Measurements from ENCODE around the gene MB21D2. TPM values are rescaled to one million over a fixed set of nuclear protein-coding genes. Genes with fewer than 3 reads are reported as not detected.

MB21D2 gene
- total RNA-seq, 1 experiment from 2014 or later = 22.5 TPM

- no peaks in the 10 kb centered on the region for H3K9me3 ChIP-seq (replicated peaks)
- no peaks in the 10 kb centered on the region for H3K36me3 ChIP-seq
- H3K27ac ChIP-seq = no peak overlapping the region
- H3K4me3 ChIP-seq = no peak overlapping the region
- DNase-seq (ENCODE audit: low read depth in 1 of 2, low spot score in 2 of 2) = no peak
- H3K27me3 ChIP-seq (replicated peaks) = no peaks in the 10 kb centered on the region
- peaks cover 19% of the 10 kb centered on the region for H3K4me1 ChIP-seq (replicated peaks)
Measured at GRCh38 chr3:192825657-192826200, 91.9 kb downstream of the MB21D2 start.

DNA sequence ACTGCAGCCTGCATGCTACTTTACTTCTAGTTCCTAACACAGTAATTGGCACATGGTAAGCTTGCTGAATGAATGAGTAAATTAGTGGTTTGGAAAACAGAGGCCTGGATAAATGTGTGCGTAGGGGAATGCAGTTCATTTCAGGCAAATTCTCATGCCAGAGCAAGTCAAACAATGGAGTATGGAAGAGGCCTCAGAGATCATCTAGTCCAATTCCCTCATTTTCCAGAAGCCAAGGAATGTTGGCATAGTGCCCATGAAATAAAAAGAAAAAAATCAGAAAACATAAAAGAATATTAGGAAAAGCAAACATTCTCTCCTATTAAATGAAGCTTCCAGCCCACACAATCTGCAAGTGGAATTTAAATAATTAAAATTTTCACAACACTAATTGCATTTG lies 92.4 kb downstream of the MB21D2 start:
- no peak for DNase-seq (ENCODE audit: low read depth in 1 of 2, low spot score in 2 of 2)
- H3K4me3 ChIP-seq = no peak overlapping the region
- no peaks in the 10 kb centered on the region for H3K36me3 ChIP-seq
- H3K27me3 ChIP-seq (replicated peaks) = no peaks in the 10 kb centered on the region
- no peak overlapping the region for H3K27ac ChIP-seq
- H3K4me1 ChIP-seq (replicated peaks) = peaks cover 14% of the 10 kb centered on the region
- no peaks in the 10 kb centered on the region for H3K9me3 ChIP-seq (replicated peaks)

GRCh38 chr3:192824313-192824712 lies 93.3 kb downstream of the MB21D2 start:
- H3K9me3 ChIP-seq (replicated peaks) = no peaks in the 10 kb centered on the region
- H3K27ac ChIP-seq = no peak overlapping the region
- H3K36me3 ChIP-seq = no peaks in the 10 kb centered on the region
- no peak overlapping the region for H3K4me3 ChIP-seq
- H3K4me1 ChIP-seq (replicated peaks) = peaks cover 20% of the 10 kb centered on the region
- DNase-seq (ENCODE audit: low read depth in 1 of 2, low spot score in 2 of 2) = no peak
- H3K27me3 ChIP-seq (replicated peaks) = no peaks in the 10 kb centered on the region

DNA sequence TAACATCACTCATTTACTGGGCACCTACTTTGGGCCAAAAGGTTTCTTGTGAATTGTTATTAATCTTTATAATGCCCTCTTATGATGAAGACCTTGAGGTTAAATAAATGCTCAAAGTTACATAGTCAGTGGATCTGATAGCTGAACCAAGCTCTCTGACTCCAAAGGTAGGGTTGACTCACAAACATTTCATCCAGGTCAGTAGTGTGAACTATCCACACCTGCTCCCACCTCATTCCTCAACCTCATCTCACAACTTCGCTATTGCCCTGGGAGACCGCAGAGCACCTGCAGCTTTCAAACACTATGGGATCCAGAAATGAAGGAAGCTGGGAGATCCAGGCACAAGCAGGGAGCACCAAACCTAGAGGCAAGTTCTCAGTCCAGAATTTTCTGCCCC lies 96.5 kb downstream of the MB21D2 start:
- no peaks in the 10 kb centered on the region for H3K36me3 ChIP-seq
- DNase-seq (ENCODE audit: low read depth in 1 of 2, low spot score in 2 of 2) = no peak
- H3K9me3 ChIP-seq (replicated peaks) = no peaks in the 10 kb centered on the region
- H3K4me3 ChIP-seq = no peak overlapping the region
- peaks cover 49% of the 10 kb centered on the region for H3K4me1 ChIP-seq (replicated peaks)
- H3K27me3 ChIP-seq (replicated peaks) = no peaks in the 10 kb centered on the region
- no peak overlapping the region for H3K27ac ChIP-seq

DNA sequence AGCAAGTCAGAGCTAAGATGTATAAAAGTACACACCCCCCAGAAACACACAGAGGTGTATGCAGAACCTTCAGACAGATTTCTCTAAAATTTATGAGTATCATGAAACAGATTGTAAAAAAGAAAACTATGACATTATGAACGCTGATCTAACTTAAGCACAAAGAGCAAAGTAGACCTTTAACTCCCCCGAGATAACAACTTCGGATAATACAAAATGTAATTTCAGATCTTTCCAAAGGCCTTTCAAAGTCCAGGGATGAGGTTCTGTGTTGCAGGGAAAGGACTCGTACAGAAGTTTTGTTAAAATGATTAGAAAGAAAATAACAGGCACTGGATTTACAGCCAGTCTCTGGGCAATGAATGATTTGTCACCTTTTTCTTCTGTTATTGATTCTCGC lies 97.5 kb downstream of the MB21D2 start:
- Histone ChIP-seq H3K9me3 (replicated peaks) (no peaks in the 10 kb centered on the region), H3K27ac (no peak overlapping the region), H3K4me3 (no peak overlapping the region), H3K27me3 (replicated peaks) (no peaks in the 10 kb centered on the region), H3K4me1 (replicated peaks) (peaks cover 41% of the 10 kb centered on the region), H3K36me3 (no peaks in the 10 kb centered on the region)
- DNase-seq (ENCODE audit: low read depth in 1 of 2, low spot score in 2 of 2) = no peak

DNA sequence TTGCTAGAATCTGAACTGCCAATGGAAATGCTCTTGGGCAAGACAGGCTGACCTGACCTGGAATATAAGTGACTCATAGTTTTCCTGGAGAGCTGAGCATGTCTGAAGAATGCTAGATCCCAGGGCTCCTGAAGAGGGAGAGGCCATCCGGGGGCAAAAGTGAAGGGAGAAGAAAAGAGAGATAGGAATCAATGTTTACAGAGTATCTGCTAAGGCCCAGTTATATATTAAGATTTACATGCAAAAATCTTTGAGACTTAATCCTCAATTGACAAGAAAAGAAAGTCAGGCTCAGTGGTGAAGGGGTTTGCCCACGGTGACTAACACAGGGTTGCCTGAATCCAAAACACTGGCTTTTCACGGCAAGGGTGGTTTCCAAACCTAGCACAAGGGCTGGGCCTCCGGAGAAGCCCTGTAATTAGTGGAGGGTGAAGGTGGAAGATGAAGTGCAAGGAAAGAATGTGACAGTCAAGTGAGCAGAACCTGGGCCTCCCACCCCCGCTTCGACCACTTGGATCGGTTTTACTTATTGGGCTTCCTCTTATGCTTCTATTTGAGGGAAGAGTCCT lies 98.6 kb downstream of the MB21D2 start:
- Histone ChIP-seq H3K36me3 (no peaks in the 10 kb centered on the region), H3K4me1 (replicated peaks) (peaks cover 37% of the 10 kb centered on the region), H3K9me3 (replicated peaks) (no peaks in the 10 kb centered on the region), H3K27ac (peak overlapping the region; percentile 49), H3K27me3 (replicated peaks) (no peaks in the 10 kb centered on the region), H3K4me3 (no peak overlapping the region)
- peak; percentile 68 to 70 for DNase-seq (ENCODE audit: low read depth in 1 of 2, low spot score in 2 of 2)

- Histone ChIP-seq H3K36me3 (no peaks in the 10 kb centered on the region), H3K4me3 (no peak overlapping the region), H3K27me3 (replicated peaks) (no peaks in the 10 kb centered on the region), H3K4me1 (replicated peaks) (peaks cover 37% of the 10 kb centered on the region), H3K9me3 (replicated peaks) (no peaks in the 10 kb centered on the region), H3K27ac (no peak overlapping the region)
- DNase-seq (ENCODE audit: low read depth in 1 of 2, low spot score in 2 of 2) = no peak
Measured at GRCh38 chr3:192818126-192818525, 99.5 kb downstream of the MB21D2 start.

DNA sequence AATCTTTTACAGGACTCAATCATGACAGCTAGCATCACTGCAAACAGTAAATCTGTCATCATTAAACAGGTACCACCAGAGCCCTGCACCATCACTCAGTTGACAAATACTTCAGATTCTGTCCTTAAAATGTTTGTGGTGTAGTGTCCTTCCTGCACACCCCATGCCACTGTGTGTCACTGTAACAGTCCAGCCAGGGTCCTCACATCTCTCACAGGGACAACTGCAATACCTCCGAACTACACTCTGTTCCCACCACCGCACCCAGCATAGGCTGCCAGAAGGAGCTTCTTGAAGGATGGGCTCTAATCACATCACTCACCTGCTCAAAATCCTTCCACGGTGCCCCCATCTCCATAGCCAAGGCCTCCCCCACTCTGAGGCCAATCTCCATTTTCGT lies 100.2 kb downstream of the MB21D2 start:
- Histone ChIP-seq H3K27me3 (replicated peaks) (no peaks in the 10 kb centered on the region), H3K4me3 (no peak overlapping the region), H3K9me3 (replicated peaks) (no peaks in the 10 kb centered on the region), H3K27ac (0 out of 2 replicates have a peak overlapping the region, but pooled peaks have one; percentile 7), H3K36me3 (no peaks in the 10 kb centered on the region), H3K4me1 (replicated peaks) (peaks cover 37% of the 10 kb centered on the region)
- DNase-seq (ENCODE audit: low read depth in 1 of 2, low spot score in 2 of 2) = no peak

GRCh38 chr3:192817053-192817452 lies 100.6 kb downstream of the MB21D2 start:
- peaks cover 37% of the 10 kb centered on the region for H3K4me1 ChIP-seq (replicated peaks)
- H3K27me3 ChIP-seq (replicated peaks) = no peaks in the 10 kb centered on the region
- H3K9me3 ChIP-seq (replicated peaks) = no peaks in the 10 kb centered on the region
- no peak for DNase-seq (ENCODE audit: low read depth in 1 of 2, low spot score in 2 of 2)
- H3K27ac ChIP-seq = 0 out of 2 replicates have a peak overlapping the region, but pooled peaks have one; percentile 7
- H3K4me3 ChIP-seq = no peak overlapping the region
- no peaks in the 10 kb centered on the region for H3K36me3 ChIP-seq

GRCh38 chr3:192816351-192816750 lies 101.3 kb downstream of the MB21D2 start:
- DNase-seq (ENCODE audit: low read depth in 1 of 2, low spot score in 2 of 2) = peak in 1 of 2 experiments; percentile 61
- Histone ChIP-seq H3K36me3 (no peaks in the 10 kb centered on the region), H3K4me1 (replicated peaks) (peaks cover 37% of the 10 kb centered on the region), H3K9me3 (replicated peaks) (no peaks in the 10 kb centered on the region), H3K4me3 (no peak overlapping the region), H3K27ac (no peak overlapping the region), H3K27me3 (replicated peaks) (no peaks in the 10 kb centered on the region)

DNA sequence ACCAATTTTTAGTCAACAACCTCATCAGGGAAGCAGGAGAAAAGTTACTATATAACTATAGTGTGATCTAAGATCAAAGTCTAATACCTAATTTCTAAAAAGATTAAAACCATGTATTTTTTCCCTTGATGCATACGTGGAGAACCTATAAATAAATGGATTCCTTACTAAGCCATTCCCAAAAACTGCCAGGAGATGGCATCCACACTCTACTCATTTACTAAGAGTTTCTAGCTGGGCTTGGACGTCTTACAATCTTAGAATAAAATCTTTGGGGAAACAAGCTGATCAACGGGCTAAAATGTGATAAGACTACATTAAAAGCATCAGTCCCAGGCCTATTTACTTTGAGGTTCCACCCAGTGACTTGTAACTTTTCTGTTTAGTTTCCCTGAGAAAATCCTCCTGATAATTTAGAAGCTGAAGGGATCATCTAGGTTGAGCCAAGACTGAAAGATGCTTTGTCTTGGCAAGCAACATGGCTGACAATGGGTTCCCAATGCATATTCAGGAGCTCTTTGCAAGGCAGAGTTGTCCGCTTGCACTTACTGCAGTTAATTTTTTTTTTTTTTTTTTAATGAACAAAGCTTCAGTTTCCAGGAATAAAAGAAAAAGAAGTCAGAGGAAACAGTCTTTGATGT lies 104.8 kb downstream of the MB21D2 start:
- no peak overlapping the region for H3K4me3 ChIP-seq
- peaks cover 14% of the 10 kb centered on the region for H3K4me1 ChIP-seq (replicated peaks)
- H3K27ac ChIP-seq = no peak overlapping the region
- H3K27me3 ChIP-seq (replicated peaks) = no peaks in the 10 kb centered on the region
- H3K9me3 ChIP-seq (replicated peaks) = no peaks in the 10 kb centered on the region
- H3K36me3 ChIP-seq = no peaks in the 10 kb centered on the region
- peak in 1 of 2 experiments; percentile 46 for DNase-seq (ENCODE audit: low read depth in 1 of 2, low spot score in 2 of 2)

DNA sequence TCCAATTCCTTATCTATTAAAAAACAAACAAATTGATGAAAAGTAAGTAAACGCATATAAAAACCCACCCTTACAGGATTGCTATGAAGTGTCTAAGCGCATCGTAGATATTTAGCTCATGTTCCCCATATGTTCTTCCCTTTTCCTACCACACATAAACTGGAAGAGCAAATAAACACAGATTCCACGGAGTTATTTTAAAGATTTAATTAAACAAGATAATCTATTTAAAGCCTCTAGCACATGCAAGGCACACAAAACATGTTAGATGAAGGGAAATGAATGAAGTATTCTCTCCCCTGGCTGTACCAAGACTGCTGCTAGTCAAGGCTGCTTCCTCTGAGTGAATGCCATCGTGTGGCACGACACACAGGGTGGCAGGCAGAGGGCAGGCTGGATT lies 111.9 kb downstream of the MB21D2 start:
- DNase-seq (ENCODE audit: low read depth in 1 of 2, low spot score in 2 of 2) = no peak
- no peaks in the 10 kb centered on the region for H3K4me1 ChIP-seq (replicated peaks)
- H3K9me3 ChIP-seq (replicated peaks) = no peaks in the 10 kb centered on the region
- no peaks in the 10 kb centered on the region for H3K27me3 ChIP-seq (replicated peaks)
- no peaks in the 10 kb centered on the region for H3K36me3 ChIP-seq
- no peak overlapping the region for H3K4me3 ChIP-seq
- H3K27ac ChIP-seq = no peak overlapping the region

DNA sequence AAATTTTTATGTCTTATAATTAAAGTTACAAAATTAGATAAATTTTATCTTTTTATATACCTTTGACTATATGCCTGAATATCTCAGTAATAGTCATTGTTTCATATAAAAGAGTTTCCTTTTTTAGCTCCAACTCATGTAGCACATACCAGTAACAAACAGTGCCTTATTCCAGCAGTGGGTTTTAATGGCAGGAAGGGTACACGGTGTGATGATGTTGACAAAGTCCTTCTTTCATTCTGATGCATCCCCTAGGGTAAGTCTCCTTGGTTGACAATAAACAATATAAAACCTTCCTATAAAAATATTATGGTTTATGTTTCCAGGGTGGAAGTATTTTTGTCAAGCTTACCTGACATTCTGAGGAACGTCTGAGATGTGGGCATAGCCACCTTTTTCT lies 113.2 kb downstream of the MB21D2 start:
- H3K9me3 ChIP-seq (replicated peaks) = no peaks in the 10 kb centered on the region
- no peaks in the 10 kb centered on the region for H3K36me3 ChIP-seq
- H3K4me3 ChIP-seq = no peak overlapping the region
- H3K4me1 ChIP-seq (replicated peaks) = no peaks in the 10 kb centered on the region
- no peak overlapping the region for H3K27ac ChIP-seq
- no peaks in the 10 kb centered on the region for H3K27me3 ChIP-seq (replicated peaks)
- no peak for DNase-seq (ENCODE audit: low read depth in 1 of 2, low spot score in 2 of 2)

- no peaks in the 10 kb centered on the region for H3K9me3 ChIP-seq (replicated peaks)
- no peaks in the 10 kb centered on the region for H3K4me1 ChIP-seq (replicated peaks)
- no peak for DNase-seq (ENCODE audit: low read depth in 1 of 2, low spot score in 2 of 2)
- no peak overlapping the region for H3K27ac ChIP-seq
- no peaks in the 10 kb centered on the region for H3K27me3 ChIP-seq (replicated peaks)
- no peak overlapping the region for H3K4me3 ChIP-seq
- H3K36me3 ChIP-seq = peaks cover 7% of the 10 kb centered on the region; the same call in 1 of the 2 replicates
Measured at GRCh38 chr3:192802957-192803899, 114.4 kb downstream of the MB21D2 start.
